Keratinocyte (primary cell): ENCODE measurements around the gene STYXL1.

Source experiments
- CTCF ChIP-seq, 3 experiments: IDR thresholded peaks in 1 of 3; conservative IDR thresholded peaks in 1 of 3; optimal IDR thresholded peaks in 1 of 3; 2 replicates in 2 of 3; 3 replicates in 1 of 3; pipeline versions ENCODE3 to v1.5.1; 2011; ENCODE audit warnings: low read length in 3 of 3, mild to moderate bottlenecking in 3 of 3, moderate library complexity in 2 of 3, control low read depth in 1 of 3, inconsistent platforms in 1 of 3; ENCODE audit not compliant: insufficient read depth in 2 of 3; ENCODE audit errors: extremely low read depth in 1 of 3
- EZH2 ChIP-seq: IDR thresholded peaks from one replicate; pipeline ENCODE4 v1.6.1; 2012; ENCODE audit warnings: inconsistent platforms, mild to moderate bottlenecking, low read length, moderate library complexity

DNA sequence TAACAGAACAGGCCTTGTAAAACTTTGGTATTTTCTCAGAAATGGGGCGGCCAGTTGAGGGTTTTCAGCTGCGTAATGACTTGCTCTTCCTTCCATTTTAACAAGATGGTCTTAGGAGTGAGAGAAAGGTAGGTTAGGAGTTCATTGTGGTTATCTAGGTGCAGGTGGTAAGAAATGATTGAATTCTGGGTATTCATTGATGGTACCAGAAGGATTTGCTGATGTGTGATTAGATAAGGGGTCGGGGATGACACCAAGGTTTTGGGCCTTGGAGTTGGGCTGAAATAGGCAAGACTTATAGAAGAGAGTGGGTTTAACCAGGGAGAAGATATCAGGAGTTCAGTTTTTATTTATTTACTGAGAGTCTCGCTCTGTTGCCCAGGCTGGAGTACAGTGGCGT lies 2.7 kb upstream of the STYXL1 start:
- TF ChIP-seq CTCF (optimal IDR thresholded peaks at IDR 0.05 in 1 of 3, IDR thresholded peaks at IDR 0.05 in 1 of 3, conservative IDR thresholded peaks at IDR 0.05 in 1 of 3; ENCODE audit: extremely low read depth in 1 of 3, insufficient read depth in 2 of 3, low read length in 3 of 3) (no peak), EZH2 (no peak)
